Heart left ventricle (tissue), 16 donors: ENCODE results near the gene SLC35D3. TPM values are rescaled to one million over a fixed set of nuclear protein-coding genes. Genes with fewer than 3 reads are reported as not detected.
"Not testable (repeated sequence)": the region's sequence is repeated elsewhere in the genome, so short reads cannot be mapped to it uniquely, and the experiment has no call there.

ENCODE experiments used
- ATAC-seq, 4 donors: fragments of 200-7000 bp; cut with Tn5 transposase; one replicate each; pipeline ENCODE4 v1.9.1; 2020 to 2022; ENCODE audit warnings: moderate library complexity in 4 of 4, mild to moderate bottlenecking in 3 of 4, moderate number of reproducible peaks in 1 of 4
- DNase-seq, 5 donors: peaks; one replicate each; pipeline ENCODE4 v3.0.0-alpha.2; 2020
- H3K27ac ChIP-seq, 12 donors: fragments of 200-600 bp; sonication (generic) in 4 of 12; one replicate each; pipeline versions ENCODE4 v1.5.0 to v1.8.0; 2016 to 2022; ENCODE audit warnings: mild to moderate bottlenecking in 2 of 12
- H3K27me3 ChIP-seq, 9 donors: fragments of 200-600 bp; sonication (generic) in 2 of 9; one replicate each; pipeline versions ENCODE4 v1.5.1 to v1.8.0; 2016 to 2022; ENCODE audit warnings: mild to moderate bottlenecking in 3 of 9
- H3K36me3 ChIP-seq, 9 donors: fragments of 200-600 bp; sonication (generic) in 2 of 9; one replicate each; pipeline versions ENCODE4 v1.5.0 to v1.8.0; 2018 to 2022; ENCODE audit warnings: mild to moderate bottlenecking in 2 of 9
- H3K4me1 ChIP-seq, 12 donors: fragments of 200-600 bp; sonication (generic) in 4 of 12; one replicate each; pipeline versions ENCODE4 v1.5.0 to v1.8.0; 2016 to 2022; ENCODE audit warnings: mild to moderate bottlenecking in 3 of 12
- H3K4me3 ChIP-seq, 12 donors: fragments of 200-600 bp; sonication (generic) in 4 of 12; one replicate each; pipeline versions ENCODE4 v1.5.0 to v1.8.0; 2017 to 2022; ENCODE audit warnings: mild to moderate bottlenecking in 9 of 12, moderate library complexity in 4 of 12
- H3K9me3 ChIP-seq, 12 donors: fragments of 200-600 bp; sonication (generic) in 4 of 12; one replicate each; pipeline versions ENCODE4 v1.5.0 to v1.8.0; 2016 to 2022; ENCODE audit warnings: mild to moderate bottlenecking in 1 of 12
- CTCF ChIP-seq, 12 donors: fragments of 200-600 bp; sonication (generic) in 4 of 12; IDR thresholded peaks; one replicate each; pipeline versions ENCODE4 v1.5.0 to v1.8.0; 2018 to 2022; ENCODE audit warnings: antibody characterized with exemption in 12 of 12, mild to moderate bottlenecking in 5 of 12
- POLR2A ChIP-seq, 2 donors: fragments of 450-650 bp; IDR thresholded peaks; one replicate each; pipeline ENCODE4 v1.6.1; 2017; ENCODE audit warnings: antibody characterized with exemption in 2 of 2, mild to moderate bottlenecking in 2 of 2, moderate library complexity in 2 of 2
- WGBS, 4 donors: extraction: QIAGEN DNeasy Blood & Tissue Kit in 2 of 4; methylation state at CpG; one replicate each; pipeline versions ENCODE4 v1.1.5 to v1.1.7; 2013 to 2018; 5-methylcytosine and 5-hydroxymethylcytosine counted together
- intact Hi-C, 10 donors: fragments of 100-400 bp; cut with DNase I; formaldehyde crosslinking; loops; one replicate each; pipeline versions ENCODE4 v1.11.1 to v1.14.2; 2022
- long read RNA-seq, 3 donors: library from polyadenylated mRNA; unstranded; transcript quantifications; one replicate each; pipeline ENCODE4 v2.0.0, GENCODE V29; 2020 to 2021
- polyA plus RNA-seq, 2 donors: library from polyadenylated mRNA; stranded (reverse); fragments of 200-250 nt; gene quantifications; one replicate each; pipeline ENCODE4 v1.2.3, GENCODE V29; 2013
- total RNA-seq, 9 donors: library from RNA; depleted of rRNA in 2 of 9; stranded (reverse); fragments of >200 nt in 2 of 9; fragmentation: NEBNext Ultra II Directional in 3 of 9; extraction: Animal tissue kit (Norgen Biotek cat#: 25700) in 3 of 9; gene quantifications; one replicate each; pipeline versions ENCODE4 v1.1.0 to v1.2.4, GENCODE V29; 2016 to 2023
- donor health status: ischemic (EF 13 %, LVEDD 7.1; RV severe dilation, severe dysfunction).
- donor health status: healthy with polysubstance abuse.
- donor health status: DM: no; HTN: yes; CAD: no.
- donor health status: DM: no; HTN: no; CAD: no.
- donor health status: ischemic (EF 25% LVEDD 6.9; RV normal size, moderate dysfunction).
- donor health status: ischemic (EF 25% LVEDD 5.7; RV mildly dilated, moderate dysfunction).
- donor health status: healthy.
- donor health status: DM: yes; HTN: yes; CAD: no.
- donor health status: ischemic (EF 35%, LVEDD 5.7; RV mildly dilated, moderate dysfunction).
- donor health status: nonischemic (EF 11% LVEDD 7.7; RV severe dilation, severe dysfunction).
- donor health status: DM: yes; HTN: yes; CAD: no.
- donor health status: PGD.
- donor health status: ischemic (EF 29% LVEDD 5.4; RV normal size, mild dysfunction).
- donor health status: nonischemic (EF 23%, LVEDD 6.1; RV moderate dilation, normal function).

SLC35D3 gene
- under 1 TPM in 1 of 9 donors, not detected in 8; 0.16 TPM for total RNA-seq
- under 1 TPM in 1 of 2 donors, not detected in 1; 0.03 TPM for polyA plus RNA-seq
- long read RNA-seq, donor 1, result 0 reads
- long read RNA-seq, donor 2, result 0 reads
- long read RNA-seq, donor 3, result 0 reads

- peak in 2 of 4 donors; percentile 33 to 36 for ATAC-seq
- intact Hi-C loops, result no loop called here
- H3K36me3 ChIP-seq, result no peaks in the 10 kb centered on the region
- peaks cover 11 to 63% (median 52%) of the 10 kb centered on the region in 9 donors for H3K27me3 ChIP-seq
- peaks cover 0 to 36% (median 25%) of the 10 kb centered on the region in 12 donors for H3K4me1 ChIP-seq
- peak in 1 of 5 donors; percentile 23 for DNase-seq
- no peak for TF ChIP-seq POLR2A (IDR thresholded peaks at IDR 0.05)
- TF ChIP-seq CTCF (IDR thresholded peaks at IDR 0.05), result no peak
- H3K9me3 ChIP-seq, result no peaks in the 10 kb centered on the region
- no peak within 1 kb of the TSS for H3K27ac ChIP-seq
- H3K4me3 ChIP-seq, result peak within 1 kb of the TSS; percentile 30 to 62 (median 52)
- WGBS, 4 donors, result 0 to 1% (median 0%) methylated on average over 41 to 86 of the region's 86 CpGs
Measured at GRCh38 chr6:136921936-136922684, at the start of gene SLC35D3. Gene SLC35D3 (plus strand): TSS chr6:136922301. CDS start chr6:136922429, 128 bp downstream.

- Histone ChIP-seq H3K36me3 (peaks cover 0 to 47% (median 18%) of the 10 kb centered on the region in 9 donors), H3K4me1 (no peaks in the 10 kb centered on the region), H3K27me3 (no peaks in the 10 kb centered on the region), H3K4me3 (no peak overlapping the region), H3K27ac (no peak overlapping the region), H3K9me3 (peaks cover 0 to 64% (median 19%) of the 10 kb centered on the region in 12 donors)
- ATAC-seq, result no peak
- no peak for DNase-seq
- TF ChIP-seq POLR2A (IDR thresholded peaks at IDR 0.05) (no peak), CTCF (IDR thresholded peaks at IDR 0.05) (no peak)
- intact Hi-C loops, result no loop called here
- WGBS, 4 donors, result 83 to 97% (median 96%) methylated on average over 3 of the region's 3 CpGs
Measured at GRCh38 chr6:136873748-136874147, 48.4 kb upstream of the SLC35D3 start.

- H3K4me1 ChIP-seq, intact Hi-C loops, DNase-seq, ATAC-seq, H3K4me3 ChIP-seq, H3K27ac ChIP-seq, H3K27me3 ChIP-seq: not testable (repeated sequence)
- H3K9me3 ChIP-seq, result peaks cover 0 to 64% (median 19%) of the 10 kb centered on the region in 12 donors
- peaks cover 0 to 35% (median 10%) of the 10 kb centered on the region in 9 donors for H3K36me3 ChIP-seq
- 97 to 100% (median 98%) methylated on average over 4 of the region's 4 CpGs for WGBS, 4 donors
Measured at GRCh38 chr6:136876469-136876868, 45.6 kb upstream of the SLC35D3 start.

GRCh38 chr6:136880748-136881460 is 41.2 kb upstream of the SLC35D3 start:
- H3K4me1 ChIP-seq, result no peaks in the 10 kb centered on the region
- 85 to 97% (median 95%) methylated on average over 4 of the region's 4 CpGs for WGBS, 4 donors
- no peaks in the 10 kb centered on the region for H3K36me3 ChIP-seq
- H3K27ac ChIP-seq, result no peak overlapping the region
- TF ChIP-seq CTCF (IDR thresholded peaks at IDR 0.05) (no peak), POLR2A (IDR thresholded peaks at IDR 0.05) (no peak)
- no peaks in the 10 kb centered on the region for H3K27me3 ChIP-seq
- intact Hi-C loops, result no loop called here
- ATAC-seq (no peak), DNase-seq (no peak)
- no peak overlapping the region for H3K4me3 ChIP-seq
- H3K9me3 ChIP-seq, result peaks cover 0 to 19% (median 0%) of the 10 kb centered on the region in 12 donors
